ENCODE data around the gene SYNE1.
"Not testable (repeated sequence)": the region's sequence is repeated elsewhere in the genome, so short reads cannot be mapped to it uniquely, and the experiment has no call there.

SYNE1 gene

DNA sequence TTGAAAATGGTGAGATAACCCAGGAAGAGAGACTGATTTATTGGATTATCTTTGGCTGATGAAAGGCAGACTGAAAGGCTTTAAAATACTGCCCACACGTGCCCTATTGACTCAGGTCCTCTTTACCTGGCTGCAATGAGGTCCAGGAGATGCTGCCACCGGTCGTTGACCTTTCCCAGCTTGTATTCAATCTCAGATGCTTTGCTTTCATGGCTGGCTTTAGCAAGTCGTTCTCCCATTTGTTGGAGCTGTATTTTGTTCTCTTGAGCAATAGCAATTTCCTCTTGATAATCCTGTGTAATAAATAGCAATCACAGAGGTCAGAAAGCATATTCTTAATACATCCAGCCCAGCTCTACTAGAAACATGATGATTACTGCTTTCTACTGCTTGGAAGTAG lies 460.9 kb downstream of the SYNE1 start:
- DNase-seq (ENCODE audit: low read depth in 2 of 2) = no peak

DNA sequence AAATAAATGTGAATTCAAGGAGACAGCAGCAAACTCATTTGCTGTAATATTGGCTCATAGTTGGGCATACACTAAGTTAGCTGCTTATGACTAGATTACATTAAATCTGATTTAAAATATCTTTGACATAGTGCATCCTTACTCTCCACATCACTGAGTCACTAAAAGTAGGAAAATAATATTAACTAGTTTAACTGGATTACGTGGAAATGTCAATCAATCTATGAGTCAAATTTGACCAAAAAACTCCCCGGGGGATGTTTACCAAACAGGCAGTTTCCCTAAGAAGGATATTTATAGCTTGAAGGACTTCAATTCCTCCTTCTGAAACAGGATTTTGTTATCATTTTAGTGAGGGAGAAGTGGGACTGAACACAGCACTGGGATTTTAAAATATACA lies 463.2 kb downstream of the SYNE1 start:
- no peak for DNase-seq (ENCODE audit: low read depth in 2 of 2)

GRCh38 chr6:152173321-152173720 lies 463.8 kb downstream of the SYNE1 start:
- no peak for DNase-seq (ENCODE audit: low read depth in 2 of 2)

- DNase-seq (ENCODE audit: low read depth in 2 of 2) = no peak
These were observed 466.2 kb downstream of the SYNE1 start for GRCh38 chr6:152170702-152171667.

GRCh38 chr6:152170313-152170701 lies 466.9 kb downstream of the SYNE1 start:
- DNase-seq (ENCODE audit: low read depth in 2 of 2) = no peak

DNA sequence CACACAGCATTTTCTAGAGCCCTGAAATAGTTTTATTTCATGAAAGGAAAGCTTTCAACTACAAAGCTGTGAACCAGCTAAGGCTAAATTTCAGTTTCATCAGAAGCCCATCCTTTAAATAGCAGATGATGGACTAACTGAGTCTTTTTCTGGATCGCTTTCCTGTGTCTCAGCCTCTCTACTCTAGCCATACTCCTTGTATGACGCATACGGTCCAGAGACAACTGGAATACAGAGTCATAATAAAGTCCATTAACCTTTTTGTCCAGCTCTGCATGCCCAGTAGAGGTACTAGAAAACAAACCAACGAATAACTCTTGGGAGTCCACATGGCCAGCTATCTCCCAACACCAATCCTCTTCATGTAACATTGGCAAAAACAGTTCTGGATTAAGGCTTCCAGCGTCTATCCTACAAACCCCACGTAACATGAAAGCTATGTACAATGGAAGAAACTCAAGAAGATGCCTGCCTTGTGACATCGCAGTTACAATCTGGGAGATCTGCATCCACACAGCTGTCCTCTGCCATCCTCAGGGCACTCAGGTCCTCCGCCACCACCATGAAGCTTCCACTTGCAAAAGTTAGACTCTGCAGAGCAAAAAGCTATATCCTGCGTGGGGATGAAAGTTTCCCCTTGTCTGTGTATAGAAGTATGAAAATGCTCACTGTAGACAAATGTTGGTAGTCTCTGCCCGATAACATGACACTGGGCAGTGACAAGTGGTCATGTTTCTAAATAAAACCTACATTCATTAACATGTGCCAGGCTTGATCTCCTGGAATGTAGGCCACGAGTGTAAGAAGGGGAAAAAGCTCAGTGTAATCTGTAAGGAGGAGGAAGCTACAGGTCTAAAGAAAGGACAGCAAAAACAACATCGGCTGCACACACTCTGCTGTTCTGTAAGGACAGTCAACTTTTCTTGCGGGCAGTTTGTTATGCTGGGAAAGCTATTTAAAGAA lies 469.2 kb downstream of the SYNE1 start:
- no peak for DNase-seq (ENCODE audit: low read depth in 2 of 2)

DNA sequence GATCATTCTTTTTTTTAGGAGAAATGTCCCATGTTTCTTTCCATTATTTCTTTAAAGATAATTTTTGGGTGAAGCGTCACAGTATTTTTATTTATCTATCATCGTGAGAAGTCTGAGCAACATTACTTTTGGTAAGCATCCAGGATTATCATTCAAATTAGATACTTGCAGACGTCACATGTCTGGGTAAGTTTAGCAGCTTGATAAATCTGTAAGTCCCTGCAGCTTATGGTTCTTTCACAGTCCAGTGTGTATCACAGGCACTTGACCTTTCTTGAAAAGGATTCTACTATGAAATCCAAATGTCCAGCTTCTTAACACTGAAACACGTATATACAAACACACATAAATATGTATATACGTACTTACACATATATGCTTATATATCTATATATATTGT lies 470.3 kb downstream of the SYNE1 start:
- DNase-seq (ENCODE audit: low read depth in 2 of 2) = no peak

- DNase-seq (ENCODE audit: low read depth in 2 of 2) = no peak
These were observed 470.7 kb downstream of the SYNE1 start for GRCh38 chr6:152166497-152166896.

- no peak for DNase-seq (ENCODE audit: low read depth in 2 of 2)
These were observed 472.2 kb downstream of the SYNE1 start for GRCh38 chr6:152164957-152165356.

GRCh38 chr6:152161501-152161900 lies 475.7 kb downstream of the SYNE1 start:
- DNase-seq (ENCODE audit: low read depth in 2 of 2) = no peak

DNA sequence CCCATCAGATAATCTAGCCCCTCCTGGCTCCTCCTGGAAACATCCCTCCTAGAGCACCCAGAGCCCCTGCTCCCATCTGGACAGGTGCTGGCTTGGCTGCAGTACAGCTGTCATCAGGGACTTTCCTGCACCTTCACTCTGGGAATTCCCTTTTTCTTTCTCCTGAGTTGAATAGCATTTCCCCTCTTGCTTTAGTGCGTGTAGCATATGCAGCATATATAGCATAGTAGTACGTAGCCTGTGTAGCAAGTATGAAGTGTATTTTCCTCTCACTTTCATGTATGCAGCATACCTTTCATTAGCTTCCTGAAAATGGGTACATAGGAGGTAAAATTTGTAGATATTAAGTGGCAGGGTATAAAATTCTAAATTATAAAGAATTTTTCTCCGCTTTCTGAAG lies 476.8 kb downstream of the SYNE1 start:
- DNase-seq (ENCODE audit: low read depth in 2 of 2) = no peak

GRCh38 chr6:152155792-152156191 lies 481.4 kb downstream of the SYNE1 start:
- DNase-seq (ENCODE audit: low read depth in 2 of 2) = no peak

GRCh38 chr6:152154559-152155356 lies 482.4 kb downstream of the SYNE1 start:
- DNase-seq (ENCODE audit: low read depth in 2 of 2) = no peak

- DNase-seq (ENCODE audit: low read depth in 2 of 2) = no peak
These were observed 485.2 kb downstream of the SYNE1 start for GRCh38 chr6:152151920-152152319.

DNA sequence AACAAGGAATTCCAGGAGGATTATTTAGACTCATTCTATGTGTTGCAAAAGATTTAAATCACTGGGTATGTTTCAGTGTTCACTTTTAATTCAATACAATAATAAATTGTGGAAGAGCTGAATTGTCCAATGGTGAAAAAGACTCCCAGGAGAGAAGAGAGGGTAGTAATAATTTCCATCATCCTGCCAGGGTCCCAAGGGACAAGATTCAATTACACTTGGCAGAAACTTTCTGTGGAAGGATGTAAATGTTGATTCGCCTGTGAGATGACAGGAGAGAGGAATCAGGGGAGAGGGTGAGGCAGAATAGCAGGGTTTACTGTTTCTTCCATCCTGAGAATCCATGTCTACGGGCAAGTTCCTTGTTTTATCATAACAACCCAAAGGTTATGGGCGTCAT lies 487.0 kb downstream of the SYNE1 start:
- no peak for DNase-seq (ENCODE audit: low read depth in 2 of 2)

- no peak for DNase-seq (ENCODE audit: low read depth in 2 of 2)
These were observed 488.8 kb downstream of the SYNE1 start for GRCh38 chr6:152148412-152148811.

GRCh38 chr6:152147269-152147668 lies 489.9 kb downstream of the SYNE1 start:
- no peak for DNase-seq (ENCODE audit: low read depth in 2 of 2)

DNA sequence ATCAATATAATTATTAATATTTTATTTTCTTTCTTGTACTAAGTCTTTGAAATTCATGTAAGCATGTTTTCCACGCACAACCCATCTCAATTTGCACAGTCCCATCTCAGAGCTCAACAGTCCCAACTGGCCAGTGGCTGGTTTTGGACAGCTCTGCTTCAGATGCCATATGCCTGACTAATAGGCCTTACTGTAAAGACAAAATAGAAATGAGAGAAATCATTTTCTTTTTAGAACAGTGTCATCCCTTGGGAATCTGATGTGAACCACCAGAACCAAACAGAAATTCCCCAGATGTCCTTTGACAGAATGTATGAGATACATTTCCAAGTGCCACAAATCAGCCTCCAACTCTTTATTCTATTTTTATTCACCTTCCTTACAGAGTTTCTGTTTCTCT lies 490.8 kb downstream of the SYNE1 start:
- no peak for DNase-seq (ENCODE audit: low read depth in 2 of 2)

DNA sequence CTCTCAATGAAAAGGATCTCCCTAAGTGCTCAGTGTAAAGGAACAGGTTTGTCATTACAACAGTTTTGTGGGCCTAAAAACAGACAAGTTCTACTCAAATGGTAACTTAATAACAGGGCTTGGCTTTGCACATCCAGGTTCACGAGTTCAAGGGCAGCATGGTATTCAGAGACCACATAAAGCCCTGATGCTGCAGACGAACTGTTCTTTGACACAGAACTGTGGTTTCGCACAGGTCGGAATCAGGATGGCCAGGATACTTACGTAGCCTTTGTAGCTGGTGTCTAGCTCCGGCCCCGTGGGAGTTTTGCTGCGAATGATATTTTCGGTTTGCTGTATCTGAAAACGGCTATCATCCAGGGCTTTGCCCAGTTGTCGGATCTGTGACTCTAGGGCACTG lies 493.8 kb downstream of the SYNE1 start:
- DNase-seq (ENCODE audit: low read depth in 2 of 2) = no peak

GRCh38 chr6:152142105-152142504 lies 495.1 kb downstream of the SYNE1 start:
- no peak for DNase-seq (ENCODE audit: low read depth in 2 of 2)

DNA sequence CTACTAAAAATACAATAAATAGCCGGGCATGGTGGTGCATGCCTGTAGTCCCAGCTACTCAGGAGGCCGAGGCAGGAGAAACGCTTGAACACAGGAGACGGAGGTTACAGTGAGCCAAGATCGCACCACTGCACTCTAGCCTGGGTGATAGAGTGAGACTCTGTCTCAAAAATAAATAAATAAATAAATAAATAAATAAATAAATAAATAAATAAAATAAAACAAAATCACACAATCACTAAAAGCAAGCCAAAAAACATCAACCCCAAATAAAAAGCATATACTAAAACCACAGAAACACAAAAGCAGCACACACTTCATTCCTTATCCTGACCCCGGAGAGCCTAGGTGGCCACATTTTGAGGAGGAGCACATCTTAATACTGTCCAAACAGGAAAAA lies 498.8 kb downstream of the SYNE1 start:
- not testable (repeated sequence) for DNase-seq (ENCODE audit: low read depth in 2 of 2)

DNA sequence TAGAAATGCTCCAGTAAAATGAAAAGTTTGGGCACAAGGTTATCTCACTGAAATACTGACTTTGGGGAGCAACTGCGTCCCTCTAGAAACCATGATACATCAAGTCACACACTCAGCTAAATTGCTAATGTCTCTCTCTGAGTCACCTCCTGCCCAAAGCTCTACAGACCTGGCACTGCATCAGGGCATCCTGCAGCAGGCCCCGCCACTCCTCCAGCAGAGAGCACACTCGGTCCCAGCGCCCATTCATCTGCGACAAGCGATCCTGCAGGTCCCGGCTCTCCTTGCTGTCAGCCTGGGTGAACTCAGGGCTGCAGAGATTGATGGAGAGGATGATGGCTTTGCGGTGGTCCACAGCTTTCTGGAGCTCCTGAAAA lies 500.7 kb downstream of the SYNE1 start:
- no peak for DNase-seq (ENCODE audit: low read depth in 2 of 2)

All from stimulated activated CD8-positive, alpha-beta memory T cell treated with anti-CD3 and anti-CD28 coated beads, Interleukin-7, amount 100 ng/mL, for 1 hour (primary cell).